ENCODE measurements around the gene ZNF805.

Gene ZNF805

GRCh38 chr19:57302020-57302465 lies 61.6 kb downstream of the ZNF805 start:
- no peaks in the 10 kb centered on the region for H3K9me3 ChIP-seq (ENCODE audit: severe bottlenecking)
- H3K36me3 ChIP-seq, result peaks cover 23% of the 10 kb centered on the region
- TF ChIP-seq CTCF (IDR thresholded peaks at IDR 0.05; ENCODE audit: low read depth, low read length), result no peak
- no peaks in the 10 kb centered on the region for H3K27me3 ChIP-seq (ENCODE audit: insufficient read depth, low read depth, severe bottlenecking)
- DNase-seq, result no peak
- no peak overlapping the region for H3K27ac ChIP-seq
- no peak overlapping the region for H3K4me3 ChIP-seq (ENCODE audit: low read depth, low read length)

GRCh38 chr19:57302727-57303401 lies 62.4 kb downstream of the ZNF805 start:
- Histone ChIP-seq H3K27me3 (ENCODE audit: insufficient read depth, low read depth, severe bottlenecking) (no peaks in the 10 kb centered on the region), H3K27ac (no peak overlapping the region)
- TF ChIP-seq CTCF (IDR thresholded peaks at IDR 0.05; ENCODE audit: low read depth, low read length), result no peak

More at GRCh38 chr19:57302727-57303401, 62.4 kb downstream of the ZNF805 start:
- H3K9me3 ChIP-seq (ENCODE audit: severe bottlenecking), result no peaks in the 10 kb centered on the region
- peaks cover 19% of the 10 kb centered on the region for H3K36me3 ChIP-seq
- no peak for DNase-seq
- no peak overlapping the region for H3K4me3 ChIP-seq (ENCODE audit: low read depth, low read length)
